ENCODE results near the gene NOXRED1.
"Not testable (repeated sequence)": the region's sequence is repeated elsewhere in the genome, so short reads cannot be mapped to it uniquely, and the experiment has no call there.

DNA sequence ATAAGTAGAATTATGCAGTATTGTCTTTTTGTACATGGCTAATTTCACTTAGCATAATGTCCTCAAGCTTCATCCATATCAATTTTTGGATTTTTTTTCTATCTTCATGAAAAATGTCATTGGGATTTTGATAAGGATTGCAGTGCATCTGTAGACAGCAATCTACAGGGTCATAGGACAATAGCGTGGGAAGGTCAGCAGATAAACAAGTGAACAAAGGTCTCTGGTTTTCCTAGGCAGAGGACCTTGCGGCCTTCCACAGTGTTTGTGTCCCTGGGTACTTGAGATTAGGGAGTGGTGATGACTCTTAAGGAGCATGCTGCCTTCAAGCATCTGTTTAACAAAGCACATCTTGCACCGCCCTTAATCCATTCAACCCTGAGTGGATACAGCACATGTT lies 7.2 kb downstream of the NOXRED1 start:
- TF ChIP-seq, protein P1, sequence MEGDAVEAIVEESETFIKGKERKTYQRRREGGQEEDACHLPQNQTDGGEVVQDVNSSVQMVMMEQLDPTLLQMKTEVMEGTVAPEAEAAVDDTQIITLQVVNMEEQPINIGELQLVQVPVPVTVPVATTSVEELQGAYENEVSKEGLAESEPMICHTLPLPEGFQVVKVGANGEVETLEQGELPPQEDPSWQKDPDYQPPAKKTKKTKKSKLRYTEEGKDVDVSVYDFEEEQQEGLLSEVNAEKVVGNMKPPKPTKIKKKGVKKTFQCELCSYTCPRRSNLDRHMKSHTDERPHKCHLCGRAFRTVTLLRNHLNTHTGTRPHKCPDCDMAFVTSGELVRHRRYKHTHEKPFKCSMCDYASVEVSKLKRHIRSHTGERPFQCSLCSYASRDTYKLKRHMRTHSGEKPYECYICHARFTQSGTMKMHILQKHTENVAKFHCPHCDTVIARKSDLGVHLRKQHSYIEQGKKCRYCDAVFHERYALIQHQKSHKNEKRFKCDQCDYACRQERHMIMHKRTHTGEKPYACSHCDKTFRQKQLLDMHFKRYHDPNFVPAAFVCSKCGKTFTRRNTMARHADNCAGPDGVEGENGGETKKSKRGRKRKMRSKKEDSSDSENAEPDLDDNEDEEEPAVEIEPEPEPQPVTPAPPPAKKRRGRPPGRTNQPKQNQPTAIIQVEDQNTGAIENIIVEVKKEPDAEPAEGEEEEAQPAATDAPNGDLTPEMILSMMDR (IDR thresholded peaks at IDR 0.05; ENCODE audit: low read depth, low read length), result not testable (repeated sequence)
- TF ChIP-seq EZH2phosphoT487 (IDR thresholded peaks at IDR 0.05; ENCODE audit: low read depth), result not testable (repeated sequence)
